Measurements from ENCODE around the gene CHST1.

CHST1 gene

GRCh38 chr11:45615182-45615792, 50.1 kb downstream of the CHST1 start:
- no peak for DNase-seq (ENCODE audit: low read depth in 2 of 2)

GRCh38 chr11:45614196-45614828, 51.1 kb downstream of the CHST1 start:
- TF ChIP-seq CTCF (IDR thresholded peaks at IDR 0.05; ENCODE audit: low read depth, low read length) = no peak
- H3K4me3 ChIP-seq (replicated peaks in 1 of 2; ENCODE audit: low read depth in 2 of 2, low read length in 2 of 2) = no peak overlapping the region
- no peak for DNase-seq (ENCODE audit: low read depth in 2 of 2)

More at GRCh38 chr11:45615182-45615792, 50.1 kb downstream of the CHST1 start:
- H3K4me3 ChIP-seq (replicated peaks in 1 of 2; ENCODE audit: low read depth in 2 of 2, low read length in 2 of 2) = no peak overlapping the region
- no peak for TF ChIP-seq CTCF (IDR thresholded peaks at IDR 0.05; ENCODE audit: low read depth, low read length)

GRCh38 chr11:45610627-45611026, 54.8 kb downstream of the CHST1 start:
- no peak for TF ChIP-seq CTCF (IDR thresholded peaks at IDR 0.05; ENCODE audit: low read depth, low read length)
- DNase-seq (ENCODE audit: low read depth in 2 of 2) = no peak
- H3K4me3 ChIP-seq (replicated peaks in 1 of 2; ENCODE audit: low read depth in 2 of 2, low read length in 2 of 2) = no peak overlapping the region

- H3K4me3 ChIP-seq (replicated peaks in 1 of 2; ENCODE audit: low read depth in 2 of 2, low read length in 2 of 2) = no peak overlapping the region
- TF ChIP-seq CTCF (IDR thresholded peaks at IDR 0.05; ENCODE audit: low read depth, low read length) = no peak
- DNase-seq (ENCODE audit: low read depth in 2 of 2) = no peak
These were observed 55.5 kb downstream of the CHST1 start for GRCh38 chr11:45609902-45610301.

GRCh38 chr11:45609337-45609736, 56.1 kb downstream of the CHST1 start:
- DNase-seq (ENCODE audit: low read depth in 2 of 2) = no peak
- no peak overlapping the region for H3K4me3 ChIP-seq (replicated peaks in 1 of 2; ENCODE audit: low read depth in 2 of 2, low read length in 2 of 2)
- no peak for TF ChIP-seq CTCF (IDR thresholded peaks at IDR 0.05; ENCODE audit: low read depth, low read length)

- DNase-seq (ENCODE audit: low read depth in 2 of 2) = peak; percentile 12 to 21
- no peak for TF ChIP-seq CTCF (IDR thresholded peaks at IDR 0.05; ENCODE audit: low read depth, low read length)
- no peak overlapping the region for H3K4me3 ChIP-seq (replicated peaks in 1 of 2; ENCODE audit: low read depth in 2 of 2, low read length in 2 of 2)
These were observed 57.4 kb downstream of the CHST1 start for GRCh38 chr11:45607995-45608394.

Data from cardiac fibroblast (primary cell).